Thyroid gland (tissue), 4 donors: Measurements from ENCODE around the gene KDM1A. TPM values are rescaled to one million over a fixed set of nuclear protein-coding genes. Genes with fewer than 3 reads are reported as not detected.
"Not testable (repeated sequence)": the region's sequence is repeated elsewhere in the genome, so short reads cannot be mapped to it uniquely, and the experiment has no call there.

Experiments used
- DNase-seq, 2 donors: peaks; one replicate each; pipeline ENCODE4 v3.0.0-alpha.2; 2019
- H3K27ac ChIP-seq, 3 donors: fragments of 200-600 bp; sonication (generic); 1 replicate in 2 of 3; 2 replicates in 1 of 3; pipeline ENCODE4 v1.5.1; 2016 to 2019; ENCODE audit warnings: mild to moderate bottlenecking in 1 of 3, moderate library complexity in 1 of 3
- H3K27me3 ChIP-seq: fragments of 200-600 bp; sonication (generic); one replicate; pipeline ENCODE4 v1.5.1; 2019
- H3K36me3 ChIP-seq, 2 donors: fragments of 200-600 bp; sonication (generic); one replicate each; pipeline ENCODE4 v1.5.1; 2016 to 2019
- H3K4me1 ChIP-seq, 2 donors: fragments of 200-600 bp; sonication (generic); one replicate each; pipeline ENCODE4 v1.5.1; 2017 to 2019
- H3K4me3 ChIP-seq, 3 donors: fragments of 200-600 bp; sonication (generic); replicated peaks in 1 of 3; 1 replicate in 2 of 3; 2 replicates in 1 of 3; pipeline ENCODE4 v1.5.1; 2016; ENCODE audit warnings: mild to moderate bottlenecking in 1 of 3
- H3K9me3 ChIP-seq: fragments of 200-600 bp; sonication (generic); one replicate; pipeline ENCODE4 v1.5.1; 2017
- POLR2A ChIP-seq, 2 donors: fragments of 450-650 bp; IDR thresholded peaks; one replicate each; pipeline ENCODE4 v1.6.1; 2017; ENCODE audit warnings: antibody characterized with exemption in 2 of 2, mild to moderate bottlenecking in 2 of 2, moderate library complexity in 1 of 2
- WGBS, 2 donors: methylation state at CpG; one replicate each; pipeline ENCODE4 v1.1.5; 2017; 5-methylcytosine and 5-hydroxymethylcytosine counted together
- intact Hi-C: fragments of 100-400 bp; cut with DNase I; formaldehyde crosslinking; loops from one replicate; pipeline ENCODE4 v1.15.1; 2023
- total RNA-seq, 4 donors: library from RNA; depleted of rRNA; stranded (reverse); fragments of >200 nt; gene quantifications; one replicate each; pipeline ENCODE4 v1.2.3, GENCODE V29; 2016
- TF ChIP-seq, protein P1 (sequence below), 6 experiments: fragments of 200-600 bp in 3 of 6; fragments of 450-650 bp in 3 of 6; sonication (generic) in 3 of 6; IDR thresholded peaks; one replicate each; pipeline ENCODE4 v1.5.1; 2016 to 2019; ENCODE audit warnings: antibody characterized with exemption in 6 of 6, mild to moderate bottlenecking in 2 of 6, inconsistent platforms in 1 of 6, moderate library complexity in 1 of 6

Gene KDM1A
- total RNA-seq, 4 donors from 2014 or later, result 56.2 to 70.0 (median 65.2) TPM

DNA sequence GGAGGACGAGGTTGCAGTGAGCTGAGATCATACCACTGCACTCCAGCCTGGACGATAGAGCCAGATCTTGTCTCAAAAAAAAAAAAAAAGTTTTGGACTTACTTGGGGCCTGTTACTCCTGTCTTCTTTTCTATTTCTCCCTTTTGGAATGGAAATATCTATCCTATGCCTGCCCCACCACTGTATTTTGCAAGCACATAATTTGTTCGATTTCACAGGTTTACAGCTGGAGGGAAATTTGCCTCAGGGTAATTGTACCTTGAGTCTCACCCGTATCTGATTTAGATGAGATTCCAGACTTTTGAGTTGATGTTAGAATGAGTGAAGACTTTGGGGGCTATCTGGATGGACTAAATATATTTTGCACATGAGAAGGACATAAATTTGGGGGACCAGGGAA lies 12.2 kb upstream of the KDM1A start:
- no peaks in the 10 kb centered on the region for H3K4me1 ChIP-seq
- no peaks in the 10 kb centered on the region for H3K9me3 ChIP-seq
- no peaks in the 10 kb centered on the region for H3K27me3 ChIP-seq
- 89 to 97% methylated on average over 4 of the region's 4 CpGs for WGBS, 2 donors
- no peak for TF ChIP-seq POLR2A (IDR thresholded peaks at IDR 0.05)
- TF ChIP-seq, protein P1, sequence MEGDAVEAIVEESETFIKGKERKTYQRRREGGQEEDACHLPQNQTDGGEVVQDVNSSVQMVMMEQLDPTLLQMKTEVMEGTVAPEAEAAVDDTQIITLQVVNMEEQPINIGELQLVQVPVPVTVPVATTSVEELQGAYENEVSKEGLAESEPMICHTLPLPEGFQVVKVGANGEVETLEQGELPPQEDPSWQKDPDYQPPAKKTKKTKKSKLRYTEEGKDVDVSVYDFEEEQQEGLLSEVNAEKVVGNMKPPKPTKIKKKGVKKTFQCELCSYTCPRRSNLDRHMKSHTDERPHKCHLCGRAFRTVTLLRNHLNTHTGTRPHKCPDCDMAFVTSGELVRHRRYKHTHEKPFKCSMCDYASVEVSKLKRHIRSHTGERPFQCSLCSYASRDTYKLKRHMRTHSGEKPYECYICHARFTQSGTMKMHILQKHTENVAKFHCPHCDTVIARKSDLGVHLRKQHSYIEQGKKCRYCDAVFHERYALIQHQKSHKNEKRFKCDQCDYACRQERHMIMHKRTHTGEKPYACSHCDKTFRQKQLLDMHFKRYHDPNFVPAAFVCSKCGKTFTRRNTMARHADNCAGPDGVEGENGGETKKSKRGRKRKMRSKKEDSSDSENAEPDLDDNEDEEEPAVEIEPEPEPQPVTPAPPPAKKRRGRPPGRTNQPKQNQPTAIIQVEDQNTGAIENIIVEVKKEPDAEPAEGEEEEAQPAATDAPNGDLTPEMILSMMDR (IDR thresholded peaks at IDR 0.05), result no peak
- H3K4me3 ChIP-seq, result no peak overlapping the region
- no peak for DNase-seq
- intact Hi-C loops, result no loop called here
- H3K36me3 ChIP-seq, result no peaks in the 10 kb centered on the region
- no peak overlapping the region for H3K27ac ChIP-seq

DNA sequence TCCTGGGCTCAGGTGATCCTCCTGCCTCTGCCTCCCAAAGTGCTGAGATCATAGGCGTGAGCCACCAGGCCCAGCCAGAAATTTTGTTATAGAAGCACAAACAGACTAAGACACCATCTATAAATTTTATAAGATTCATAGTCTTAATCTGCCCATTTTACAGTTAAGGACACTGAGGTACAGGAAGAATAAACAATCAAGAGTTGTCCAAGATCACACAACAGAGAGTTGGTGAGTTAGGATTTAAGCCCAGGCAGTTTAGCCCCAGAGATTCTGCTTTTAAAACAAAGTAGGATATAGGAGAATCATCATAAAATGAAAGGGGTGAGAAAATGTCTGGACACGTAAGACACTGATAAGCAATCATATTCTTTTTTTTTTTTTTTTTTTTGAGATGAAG lies 10.4 kb upstream of the KDM1A start:
- no peak for DNase-seq
- Histone ChIP-seq H3K27me3 (no peaks in the 10 kb centered on the region), H3K9me3 (no peaks in the 10 kb centered on the region), H3K27ac (no peak overlapping the region), H3K36me3 (no peaks in the 10 kb centered on the region), H3K4me3 (no peak overlapping the region), H3K4me1 (no peaks in the 10 kb centered on the region)
- WGBS, 2 donors, result 95 to 97% methylated on average over 2 of the region's 2 CpGs
- intact Hi-C loops, result no loop called here
- TF ChIP-seq POLR2A (IDR thresholded peaks at IDR 0.05), result no peak
- TF ChIP-seq, protein P1 (IDR thresholded peaks at IDR 0.05), result no peak

DNA sequence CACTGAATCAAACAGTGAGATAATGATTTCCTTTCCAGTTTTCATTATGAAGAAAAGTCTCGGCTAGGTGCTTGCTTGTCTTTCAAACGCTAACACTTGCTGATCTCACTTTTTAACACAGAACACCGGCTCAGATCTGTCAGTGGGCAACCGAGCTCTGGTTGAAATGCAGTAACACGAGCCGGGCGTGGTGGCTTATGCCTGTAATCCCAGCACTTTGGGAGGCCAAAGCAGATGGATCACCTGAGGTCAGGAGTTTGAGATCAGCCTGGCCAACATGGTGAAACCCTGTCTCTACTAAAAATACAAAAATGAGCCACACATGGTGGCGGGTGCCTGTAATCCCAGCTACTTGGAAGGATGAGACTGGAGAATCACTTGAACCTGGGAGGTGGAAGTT lies 9.2 kb upstream of the KDM1A start:
- H3K36me3 ChIP-seq, intact Hi-C loops, H3K4me1 ChIP-seq, DNase-seq, H3K4me3 ChIP-seq, H3K27me3 ChIP-seq, H3K9me3 ChIP-seq, H3K27ac ChIP-seq: not testable (repeated sequence)
- 84 to 94% methylated on average over 8 of the region's 8 CpGs for WGBS, 2 donors

DNA sequence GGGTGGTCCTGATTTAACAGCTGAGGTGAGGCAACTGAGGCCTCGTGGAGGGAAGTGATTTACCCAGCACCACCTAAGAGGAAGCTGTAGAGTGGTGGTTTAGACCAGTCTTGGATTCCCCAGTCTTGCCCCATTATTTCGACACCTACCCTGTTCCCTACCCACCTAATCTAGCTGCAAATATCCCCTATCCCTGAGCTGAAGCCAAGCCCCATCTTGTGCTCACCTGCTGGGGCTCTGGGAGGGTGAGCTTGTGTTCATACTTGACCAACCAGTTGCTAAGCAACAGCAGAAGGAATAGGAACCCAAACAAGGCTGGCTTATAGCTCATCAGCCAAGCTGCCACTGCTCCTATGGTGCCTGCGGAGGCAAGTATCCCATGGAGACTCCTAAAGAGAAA lies 5.6 kb upstream of the KDM1A start:
- no peaks in the 10 kb centered on the region for H3K27me3 ChIP-seq
- peaks cover 0 to 4% of the 10 kb centered on the region in 2 donors for H3K4me1 ChIP-seq
- intact Hi-C loops, result no loop called here
- WGBS, 2 donors, result 49 to 67% methylated on average over 3 of the region's 3 CpGs
- H3K4me3 ChIP-seq, result no peak overlapping the region
- DNase-seq, result peak; percentile 15 to 22
- no peaks in the 10 kb centered on the region for H3K36me3 ChIP-seq
- H3K27ac ChIP-seq, result no peak overlapping the region
- H3K9me3 ChIP-seq, result no peaks in the 10 kb centered on the region
- no peak for TF ChIP-seq POLR2A (IDR thresholded peaks at IDR 0.05)
- TF ChIP-seq, protein P1 (IDR thresholded peaks at IDR 0.05), result no peak

DNA sequence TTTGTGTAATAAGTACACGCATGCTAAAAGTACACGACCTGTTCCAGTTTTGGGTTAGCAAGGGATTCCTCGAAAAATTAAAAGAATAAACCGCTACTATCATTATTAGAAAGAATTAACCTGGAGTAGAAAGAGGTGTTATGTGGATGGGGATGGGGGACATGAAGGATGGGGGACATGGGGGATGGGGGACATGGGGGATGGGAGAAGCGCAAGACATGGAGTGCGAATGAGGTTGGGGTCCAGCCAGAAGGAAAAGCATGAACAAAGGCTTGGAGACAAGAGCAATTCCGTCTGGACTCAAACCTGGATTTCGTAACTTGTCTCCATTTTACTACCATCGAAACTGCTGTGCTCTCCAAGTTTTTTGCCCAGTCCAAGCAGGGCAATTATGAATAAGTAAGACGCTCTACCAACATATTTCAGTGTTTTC lies 591 bp upstream of the KDM1A start:
- H3K9me3 ChIP-seq, result no peaks in the 10 kb centered on the region
- WGBS, 2 donors, result 35 to 44% methylated on average over 10 of the region's 10 CpGs
- intact Hi-C loops, result no loop called here

More for the DNA sequence above, 591 bp upstream of the KDM1A start:
- DNase-seq, result no peak
- TF ChIP-seq POLR2A (IDR thresholded peaks at IDR 0.05), result no peak
- TF ChIP-seq, protein P1 (IDR thresholded peaks at IDR 0.05), result no peak
- Histone ChIP-seq H3K27ac (peak overlapping the region; percentile 28 to 96 (median 51)), H3K36me3 (no peaks in the 10 kb centered on the region), H3K4me1 (peaks cover 5 to 16% of the 10 kb centered on the region in 2 donors), H3K27me3 (no peaks in the 10 kb centered on the region), H3K4me3 (peak overlapping the region in 2 of 3 donors; percentile 27 to 99)
